T-cell (primary cell): ENCODE data around the gene LARGE1. TPM values are rescaled to one million over a fixed set of nuclear protein-coding genes. Genes with fewer than 3 reads are reported as not detected.

Experiments used
- ATAC-seq, 4 experiments: fragments of 200-7000 bp in 3 of 4; fragments of 150-1000 bp in 1 of 4; cut with Tn5 transposase; replicated peaks in 1 of 4; 1 replicate in 3 of 4; 2 replicates in 1 of 4; pipeline ENCODE4 v1.10.0; 2021; ENCODE audit warnings: moderate library complexity in 3 of 4, mild to moderate bottlenecking in 2 of 4, moderate number of reproducible peaks in 1 of 4
- CTCF ChIA-PET, 2 donors: fragments of 300-600 bp; sonication (Branson Sonifier 250); formaldehyde crosslinking; loops; one replicate each; lab custom pipeline; 2022; ENCODE audit warnings: antibody characterized with exemption in 2 of 2; lab: Charles Lee
- POLR2A ChIA-PET, 2 donors: fragments of 300-600 bp; sonication (Branson Sonifier 250); formaldehyde crosslinking; loops; one replicate each; lab custom pipeline; 2022; ENCODE audit warnings: antibody characterized with exemption in 2 of 2; lab: Charles Lee
- DNase-seq, 35 experiments: peaks; one replicate each; pipeline versions ENCODE4 v3.0.0 to v3.0.0-alpha.2; 2013 to 2023
- H3K27ac ChIP-seq: one replicate; pipeline ENCODE4 v1.5.1; 2013; ENCODE audit warnings: low read length
- H3K27me3 ChIP-seq, 2 experiments: replicated peaks in 1 of 2; 1 replicate in 1 of 2; 2 replicates in 1 of 2; pipeline versions ENCODE4 v1.6.1 to v1.7.0; 2013; ENCODE audit warnings: low read length in 1 of 2, mixed read lengths in 1 of 2; ENCODE audit not compliant: control insufficient read depth in 2 of 2, insufficient read depth in 2 of 2; ENCODE audit errors: extremely low read depth in 1 of 2
- H3K36me3 ChIP-seq, 2 donors: 1 replicate in 1 of 2; 2 replicates in 1 of 2; pipeline versions ENCODE4 v1.6.1 to v1.7.0; 2013; ENCODE audit warnings: low read length in 1 of 2; ENCODE audit not compliant: control insufficient read depth in 2 of 2, insufficient read depth in 1 of 2; ENCODE audit errors: extremely low read depth in 1 of 2
- H3K4me1 ChIP-seq, 2 experiments: 1 replicate in 1 of 2; 2 replicates in 1 of 2; pipeline versions ENCODE4 v1.6.1 to v1.7.0; 2013; ENCODE audit warnings: low read length in 2 of 2, mixed read lengths in 1 of 2; ENCODE audit not compliant: insufficient read depth in 2 of 2, control insufficient read depth in 1 of 2; ENCODE audit errors: extremely low read depth in 1 of 2
- H3K4me3 ChIP-seq, 2 donors: 1 replicate in 1 of 2; 2 replicates in 1 of 2; pipeline versions ENCODE4 v1.5.1 to v1.7.0; 2013; ENCODE audit warnings: mild to moderate bottlenecking in 2 of 2, low read length in 1 of 2, moderate library complexity in 1 of 2; ENCODE audit not compliant: control insufficient read depth in 1 of 2; ENCODE audit errors: extremely low read depth in 1 of 2
- H3K9me3 ChIP-seq: 2 replicates; pipeline ENCODE4 v1.7.0; 2013
- H3K27ac Mint-ChIP-seq, 2 donors: one replicate each; pipeline ENCODE4 v1.8.0; 2020 to 2021; ENCODE audit warnings: mild to moderate bottlenecking in 2 of 2, mixed read lengths in 2 of 2
- H3K27me3 Mint-ChIP-seq, 2 donors: one replicate each; pipeline ENCODE4 v1.8.0; 2021 to 2022; ENCODE audit warnings: mixed read lengths in 2 of 2
- H3K36me3 Mint-ChIP-seq: one replicate; pipeline ENCODE4 v1.8.0; 2021; ENCODE audit warnings: mixed read lengths
- H3K4me1 Mint-ChIP-seq, 3 donors: one replicate each; pipeline ENCODE4 v1.8.0; 2020 to 2022; ENCODE audit warnings: mixed read lengths in 3 of 3, mild to moderate bottlenecking in 1 of 3
- H3K4me3 Mint-ChIP-seq, 3 donors: one replicate each; pipeline ENCODE4 v1.8.0; 2020 to 2022; ENCODE audit warnings: mild to moderate bottlenecking in 3 of 3, mixed read lengths in 3 of 3, moderate library complexity in 3 of 3
- H3K9me3 Mint-ChIP-seq, 3 donors: one replicate each; pipeline ENCODE4 v1.8.0; 2020 to 2022; ENCODE audit warnings: mixed read lengths in 3 of 3
- WGBS: methylation state at CpG from one replicate; pipeline ENCODE4 v1.1.5; 2013; ENCODE audit warnings: missing lambda C conversion rate; ENCODE audit not compliant: insufficient coverage; 5-methylcytosine and 5-hydroxymethylcytosine counted together
- total RNA-seq, 35 experiments: library from RNA in 6 of 35; stranded (reverse) in 6 of 35; fragments of 120-200 nt in 1 of 35; gene quantifications; one replicate each; pipeline versions ENCODE4 v1.2.1 to v1.2.4 and lab custom pipeline; 2013 to 2026

LARGE1 gene
- total RNA-seq, 5 donors from 2014 or later (not counting 1 experiment from before 2014, with no cell fraction given) = 0.53 to 6.1 (median 3.0) TPM

DNA sequence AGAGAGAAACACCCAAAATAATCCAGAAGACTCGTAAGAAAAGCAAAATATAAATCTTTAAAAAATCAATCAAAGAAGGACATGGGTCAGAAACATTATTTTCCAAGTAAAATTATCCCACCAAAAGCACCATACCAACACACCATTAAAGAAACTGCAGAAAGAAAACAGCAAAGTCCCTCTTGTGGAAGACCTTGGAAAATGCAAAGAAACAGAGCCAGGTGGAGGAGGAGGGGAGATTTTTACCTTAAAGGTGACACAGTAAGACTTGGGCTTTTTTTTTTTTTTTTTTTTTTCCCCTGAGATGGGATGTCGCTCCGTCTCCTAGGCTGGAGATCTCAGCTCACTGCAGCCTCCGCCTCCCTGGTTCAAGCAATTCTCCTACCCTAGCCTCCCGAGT lies 123.8 kb downstream of the LARGE1 start:
- Histone ChIP-seq H3K4me1 (no peaks in the 10 kb centered on the region), H3K4me3 (no peak overlapping the region), H3K27ac (no peak overlapping the region), H3K9me3 (no peaks in the 10 kb centered on the region), H3K36me3 (no peaks in the 10 kb centered on the region), H3K27me3 (no peaks in the 10 kb centered on the region)
- WGBS = no CpG with 5 or more reads among the region's 5 CpGs
- H3K9me3 Mint-ChIP-seq = peaks cover 3 to 27% (median 7%) of the 10 kb centered on the region in 3 donors
- DNase-seq (no peak), ATAC-seq (no peak)
- ChIA-PET CTCF (no interaction called here), POLR2A (no interaction called here)
- H3K27ac Mint-ChIP-seq = no peak overlapping the region
- H3K27me3 Mint-ChIP-seq = peaks cover 2 to 4% of the 10 kb centered on the region in 2 donors
- H3K4me3 Mint-ChIP-seq = no peak overlapping the region
- no peaks in the 10 kb centered on the region for H3K4me1 Mint-ChIP-seq
- H3K36me3 Mint-ChIP-seq = no peaks in the 10 kb centered on the region

- Mint-ChIP-seq H3K9me3 (peaks cover 6 to 26% (median 7%) of the 10 kb centered on the region in 3 donors), H3K4me1 (no peaks in the 10 kb centered on the region), H3K27me3 (peaks cover 2 to 4% of the 10 kb centered on the region in 2 donors), H3K4me3 (no peak overlapping the region), H3K36me3 (peaks cover 1% of the 10 kb centered on the region), H3K27ac (no peak overlapping the region)
- Histone ChIP-seq H3K27ac (no peak overlapping the region), H3K4me1 (no peaks in the 10 kb centered on the region), H3K27me3 (no peaks in the 10 kb centered on the region), H3K4me3 (no peak overlapping the region), H3K9me3 (no peaks in the 10 kb centered on the region), H3K36me3 (no peaks in the 10 kb centered on the region)
- WGBS = no CpG with 5 or more reads among the region's 3 CpGs
- ChIA-PET POLR2A (no interaction called here), CTCF (no interaction called here)
- ATAC-seq (no peak), DNase-seq (no peak)
Measured at GRCh38 chr22:33793475-33793874, 126.8 kb downstream of the LARGE1 start.

DNA sequence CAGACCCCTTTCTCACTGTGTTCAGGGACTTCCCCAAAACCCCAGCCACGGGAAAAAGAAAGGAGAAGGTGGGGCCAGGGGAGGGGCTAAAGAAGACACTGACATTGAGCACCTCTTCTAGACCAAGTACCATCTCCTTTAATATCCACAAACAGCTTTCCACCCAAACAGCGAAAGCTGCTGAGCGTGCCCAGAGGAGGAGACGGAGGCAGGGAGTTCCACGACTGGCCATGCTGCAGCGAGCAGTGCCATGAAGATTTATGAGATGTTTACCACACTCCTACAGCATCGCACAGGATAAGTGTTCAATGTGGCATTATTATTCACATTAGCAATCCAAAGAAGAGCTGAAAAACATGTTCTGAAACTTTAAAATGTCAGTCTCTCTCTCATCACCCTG lies 127.4 kb downstream of the LARGE1 start:
- H3K9me3 ChIP-seq = no peaks in the 10 kb centered on the region
- ChIA-PET POLR2A (no interaction called here), CTCF (no interaction called here)
- H3K4me1 Mint-ChIP-seq = no peaks in the 10 kb centered on the region
- peaks cover 12 to 26% (median 12%) of the 10 kb centered on the region in 3 donors for H3K9me3 Mint-ChIP-seq
- DNase-seq = no peak
- H3K27ac ChIP-seq = no peak overlapping the region
- no peaks in the 10 kb centered on the region for H3K27me3 ChIP-seq
- peaks cover 2 to 4% of the 10 kb centered on the region in 2 donors for H3K27me3 Mint-ChIP-seq
- 8% methylated on average over 5 of the region's 7 CpGs for WGBS
- no peaks in the 10 kb centered on the region for H3K36me3 ChIP-seq
- H3K4me3 ChIP-seq = no peak overlapping the region
- H3K4me3 Mint-ChIP-seq = no peak overlapping the region
- H3K36me3 Mint-ChIP-seq = peaks cover 4% of the 10 kb centered on the region
- ATAC-seq = no peak
- H3K4me1 ChIP-seq = no peaks in the 10 kb centered on the region
- H3K27ac Mint-ChIP-seq = no peak overlapping the region

DNA sequence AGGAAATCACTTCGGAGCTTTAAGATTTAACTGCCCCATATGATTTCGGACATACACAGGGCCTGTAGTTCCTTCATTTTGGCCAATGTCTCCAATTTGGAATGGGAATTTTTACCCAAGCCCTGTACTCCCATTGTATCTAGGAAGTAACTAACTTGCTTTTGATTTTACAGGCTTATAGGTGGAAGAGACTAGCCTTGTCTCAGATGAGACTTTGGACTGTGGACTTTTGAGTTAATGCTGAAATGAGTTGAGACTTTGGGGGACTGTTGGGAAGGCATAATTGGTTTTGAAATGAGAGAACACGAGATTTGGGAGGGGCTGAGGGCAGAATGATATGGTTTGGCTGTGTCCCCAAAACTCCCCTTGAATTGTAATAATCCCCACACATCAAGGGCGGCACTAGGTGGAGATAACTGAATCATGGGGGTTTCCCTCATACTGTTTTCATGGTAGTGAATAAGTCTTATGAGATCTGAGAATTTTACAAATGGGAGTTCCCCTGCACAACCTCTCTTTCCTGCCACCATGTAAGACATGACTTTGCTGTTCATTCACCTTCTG lies 130.5 kb downstream of the LARGE1 start:
- H3K27me3 Mint-ChIP-seq = peaks cover 2 to 4% of the 10 kb centered on the region in 2 donors
- no peaks in the 10 kb centered on the region for H3K27me3 ChIP-seq
- H3K4me3 ChIP-seq = no peak overlapping the region
- H3K9me3 ChIP-seq = no peaks in the 10 kb centered on the region
- WGBS = no CpG with 5 or more reads among the region's 4 CpGs
- no peaks in the 10 kb centered on the region for H3K36me3 ChIP-seq
- no peaks in the 10 kb centered on the region for H3K4me1 Mint-ChIP-seq
- no peak overlapping the region for H3K27ac ChIP-seq
- no peak overlapping the region for H3K4me3 Mint-ChIP-seq
- ATAC-seq = no peak
- DNase-seq = no peak
- no peaks in the 10 kb centered on the region for H3K4me1 ChIP-seq
- H3K9me3 Mint-ChIP-seq = peaks cover 10 to 30% (median 17%) of the 10 kb centered on the region in 3 donors
- ChIA-PET CTCF (no interaction called here), POLR2A (no interaction called here)
- peaks cover 4% of the 10 kb centered on the region for H3K36me3 Mint-ChIP-seq
- no peak overlapping the region for H3K27ac Mint-ChIP-seq

DNA sequence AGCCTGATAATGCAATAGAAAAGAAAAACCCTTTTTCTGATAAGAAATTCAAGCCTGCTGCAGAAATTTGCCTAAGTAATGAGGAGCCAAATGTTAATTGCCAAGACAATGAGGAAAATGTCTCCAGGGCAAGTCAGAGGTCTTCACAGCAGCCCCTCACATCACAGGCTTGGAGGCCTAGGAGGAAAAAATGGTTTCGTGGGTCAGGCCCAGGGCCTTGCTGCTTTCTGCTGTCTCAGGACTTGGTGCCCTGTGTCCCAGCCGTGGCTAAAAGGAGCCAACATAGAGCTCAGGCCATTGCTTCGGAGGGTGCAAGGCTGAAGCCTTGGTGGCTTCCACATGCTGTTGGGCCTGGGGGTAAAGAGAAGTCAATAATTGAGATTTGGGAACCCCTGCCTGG lies 131.3 kb downstream of the LARGE1 start:
- H3K4me3 Mint-ChIP-seq = no peak overlapping the region
- no peaks in the 10 kb centered on the region for H3K9me3 ChIP-seq
- no peaks in the 10 kb centered on the region for H3K36me3 ChIP-seq
- H3K27me3 ChIP-seq = no peaks in the 10 kb centered on the region
- WGBS = 79% methylated on average over 3 of the region's 3 CpGs
- no peaks in the 10 kb centered on the region for H3K4me1 Mint-ChIP-seq
- peaks cover 2 to 4% of the 10 kb centered on the region in 2 donors for H3K27me3 Mint-ChIP-seq
- no peak overlapping the region for H3K4me3 ChIP-seq
- H3K9me3 Mint-ChIP-seq = peaks cover 10 to 30% (median 17%) of the 10 kb centered on the region in 3 donors
- no peak for ATAC-seq
- no peak for DNase-seq
- peaks cover 4% of the 10 kb centered on the region for H3K36me3 Mint-ChIP-seq
- POLR2A ChIA-PET = no interaction called here
- no peak overlapping the region for H3K27ac ChIP-seq
- CTCF ChIA-PET = no interaction called here
- H3K27ac Mint-ChIP-seq = no peak overlapping the region
- no peaks in the 10 kb centered on the region for H3K4me1 ChIP-seq

- Mint-ChIP-seq H3K4me3 (no peak overlapping the region), H3K36me3 (peaks cover 4% of the 10 kb centered on the region), H3K27ac (no peak overlapping the region), H3K27me3 (peaks cover 2 to 3% of the 10 kb centered on the region in 2 donors), H3K9me3 (peaks cover 10 to 32% (median 17%) of the 10 kb centered on the region in 3 donors), H3K4me1 (no peaks in the 10 kb centered on the region)
- Histone ChIP-seq H3K27ac (no peak overlapping the region), H3K4me1 (no peaks in the 10 kb centered on the region), H3K9me3 (no peaks in the 10 kb centered on the region), H3K4me3 (no peak overlapping the region), H3K36me3 (no peaks in the 10 kb centered on the region), H3K27me3 (no peaks in the 10 kb centered on the region)
- POLR2A ChIA-PET = no interaction called here
- ATAC-seq (no peak), DNase-seq (no peak)
- no CpG with 5 or more reads among the region's 4 CpGs for WGBS
- CTCF ChIA-PET = no interaction called here
Measured at GRCh38 chr22:33787645-33788456, 132.4 kb downstream of the LARGE1 start.
